ENCODE results near the gene SORCS2.

- no peak for TF ChIP-seq CTCF (IDR thresholded peaks at IDR 0.05)
- TF ChIP-seq PBX3 (IDR thresholded peaks at IDR 0.05) = no peak
These were observed 195.6 kb downstream of the SORCS2 start for GRCh38 chr4:7387925-7388324.

Measured in SK-N-SH (cell line).